ENCODE measurements around the gene RSPH3. TPM values are rescaled to one million over a fixed set of nuclear protein-coding genes. Genes with fewer than 3 reads are reported as not detected.

RSPH3 gene
- total and polyA plus RNA-seq, 2 of the 8 experiments (the other 6 are each of a cell fraction or from before 2014, with no cell fraction given), result 0.60 to 2.7 TPM

- Histone ChIP-seq H4K8ac (ENCODE audit: extremely low read depth, insufficient read depth, low read length) (peak overlapping the region; percentile 41; the same call in 1 of the 2 replicates), H3K9ac (replicated peaks in 1 of 4; ENCODE audit: extremely low read depth in 1 of 4, low read depth in 3 of 4, low read length in 3 of 4) (no peak overlapping the region), H3K27me3 (replicated peaks in 1 of 4; ENCODE audit: control insufficient read depth in 3 of 4, extremely low read depth in 1 of 4, insufficient read depth in 3 of 4, low read length in 3 of 4) (no peaks in the 10 kb centered on the region), H3K56ac (replicated peaks; ENCODE audit: insufficient read length, low read depth, low read length) (no peak overlapping the region), H3K27ac (ENCODE audit: low read depth, low read length) (no peak overlapping the region), H3K18ac (ENCODE audit: extremely low read depth, low read length) (no peak overlapping the region), H2BK12ac (ENCODE audit: low read depth, low read length) (no peak overlapping the region), H4K91ac (replicated peaks; ENCODE audit: insufficient read length, low read length) (no peak overlapping the region), H2BK15ac (ENCODE audit: low read length) (no peak overlapping the region), H3K4me3 (ENCODE audit: extremely low read depth in 1 of 4, insufficient read depth in 2 of 4, low read depth in 3 of 4, low read length in 4 of 4) (no peak overlapping the region), H3K79me1 (ENCODE audit: low read depth, low read length) (no peaks in the 10 kb centered on the region), H2AK5ac (ENCODE audit: low read depth, low read length) (no peak overlapping the region), H2BK120ac (replicated peaks; ENCODE audit: low read depth, low read length) (no peak overlapping the region), H2BK20ac (ENCODE audit: low read length) (no peak overlapping the region), H3K23ac (ENCODE audit: insufficient read length) (no peak overlapping the region), H4K20me1 (replicated peaks in 1 of 2; ENCODE audit: control insufficient read depth in 1 of 2, insufficient read depth in 2 of 2, low read length in 2 of 2) (no peaks in the 10 kb centered on the region), H3K36me3 (ENCODE audit: control insufficient read depth in 2 of 4, insufficient read depth in 4 of 4, low read length in 3 of 4) (no peaks in the 10 kb centered on the region), H2BK5ac (ENCODE audit: low read depth, low read length) (no peak overlapping the region), H3K9me3 (ENCODE audit: insufficient read depth in 2 of 2, low read depth in 1 of 2, low read length in 1 of 2) (no peaks in the 10 kb centered on the region), H3K4me2 (ENCODE audit: insufficient read depth in 1 of 2, low read depth in 2 of 2, low read length in 2 of 2) (no peak overlapping the region), H3K79me2 (ENCODE audit: control insufficient read depth in 1 of 2, insufficient read depth in 2 of 2, low read length in 2 of 2) (no peaks in the 10 kb centered on the region), H2AFZ (ENCODE audit: low read length) (peak overlapping the region; percentile 36; the same call in 1 of the 2 replicates), H3K4me1 (replicated peaks in 1 of 4; ENCODE audit: control insufficient read depth in 3 of 4, insufficient read depth in 4 of 4, low read length in 3 of 4) (no peaks in the 10 kb centered on the region), H3K4ac (replicated peaks; ENCODE audit: insufficient read length, low read depth, low read length) (no peak overlapping the region), H3K23me2 (ENCODE audit: low read depth, low read length) (no peaks in the 10 kb centered on the region), H4K5ac (ENCODE audit: insufficient read length, low read depth, low read length) (no peak overlapping the region), H3K14ac (ENCODE audit: insufficient read length) (no peak overlapping the region)
- DNase-seq (ENCODE audit: low read depth in 1 of 2, low spot score in 2 of 2), result no peak
- POLR2A ChIA-PET (ENCODE audit: partially characterized antibody), result interaction anchor here (1.5 kb wide), 1 partner anchor 9 kb away, joined by 3 read pairs; no protein-coding TSS in a partner anchor
- TF ChIP-seq CREB1 (IDR thresholded peaks at IDR 0.05) (no peak), ATF2 (IDR thresholded peaks at IDR 0.05; ENCODE audit: low read length) (no peak), EGR1 (IDR thresholded peaks at IDR 0.05; ENCODE audit: borderline replicate concordance, low read depth, low read length) (no peak)
- FAIRE-seq, result no peak
- 88% methylated on average over 17 of the region's 17 CpGs; no CpG with 5 or more reads in 1 of the 2 experiments for WGBS, 2 experiments (ENCODE audit: extremely low coverage in 1 of 2, insufficient coverage in 1 of 2, insufficient read length in 1 of 2, insufficient replicate concordance in 2 of 2, low coverage in 1 of 2, low lambda C conversion rate in 2 of 2, missing lambda C conversion rate in 1 of 2)
- CTCF ChIA-PET (ENCODE audit: partially characterized antibody), result interaction anchor here (0.9 to 11.7 kb wide), 6 partner anchors 9 to 74 kb away, joined by 3 to 144 read pairs (median 4); partner anchors contain the start of gene TAGAP
These were observed 35.9 kb upstream of the RSPH3 start for GRCh38 chr6:159035891-159036290.

All from H1 (cell line).